ENCODE data around the gene NT5DC1.
A peak's percentile ranks its signal among the peaks of the same experiment; 100 is the strongest.

The NT5DC1 gene

DNA sequence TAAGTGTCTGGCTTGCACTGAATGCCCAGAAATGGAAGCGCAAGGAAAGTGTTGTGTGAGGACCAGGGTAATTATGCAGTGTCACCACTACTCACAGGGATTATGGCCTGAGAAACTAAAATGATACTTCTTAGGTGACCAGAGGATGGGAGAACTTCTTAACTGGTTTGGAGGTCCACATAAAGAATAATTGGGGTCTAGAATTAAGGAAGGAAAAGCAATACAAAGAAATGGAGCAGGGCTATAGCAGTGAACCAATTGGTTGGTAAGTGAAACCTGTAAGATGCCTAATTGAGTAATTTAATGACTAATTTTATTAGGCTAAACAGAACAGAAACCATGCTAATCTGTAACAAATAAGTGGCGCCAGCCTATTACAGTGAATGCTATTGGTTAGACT is 147.9 kb downstream of the NT5DC1 start:
- DNase-seq = no peak

DNA sequence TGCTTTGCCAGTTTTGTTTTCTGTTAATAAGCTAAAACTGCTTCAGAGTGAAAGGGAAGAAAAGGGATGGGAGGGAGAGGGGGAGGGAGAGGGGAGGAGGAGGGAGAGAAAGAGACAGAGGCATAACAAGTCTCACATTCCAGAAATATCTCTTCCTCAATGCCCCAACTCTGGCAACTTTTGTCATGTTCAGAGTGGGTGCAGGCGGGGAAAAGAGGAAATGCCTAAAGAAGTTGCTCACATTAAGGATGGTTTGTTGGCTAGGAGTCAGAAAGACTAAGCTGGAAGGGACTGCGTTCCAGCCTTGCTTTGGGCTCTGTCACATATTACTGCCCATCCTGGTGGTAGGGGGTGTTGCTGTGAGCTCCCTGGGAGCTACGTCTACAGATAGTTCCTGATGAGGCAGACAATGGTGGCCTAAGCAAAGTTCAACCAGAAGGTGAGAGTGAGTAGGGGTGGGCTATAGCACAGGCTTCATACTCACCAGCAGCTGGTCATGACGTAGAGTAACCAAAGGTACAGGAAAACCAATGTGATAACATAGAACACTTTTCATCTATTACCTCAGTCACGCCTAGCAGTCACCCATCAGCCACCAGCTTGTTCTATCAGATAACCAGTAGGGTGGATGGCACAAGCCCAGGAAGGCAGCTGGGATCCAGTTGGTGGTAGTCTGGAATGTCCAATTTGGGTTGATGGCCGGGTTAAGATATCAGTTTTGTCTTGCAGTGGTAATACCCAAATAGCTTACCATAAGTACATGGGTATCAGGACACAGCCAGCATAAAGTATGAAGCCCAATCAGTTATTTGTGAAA is 151.1 kb downstream of the NT5DC1 start:
- DNase-seq = no peak

DNA sequence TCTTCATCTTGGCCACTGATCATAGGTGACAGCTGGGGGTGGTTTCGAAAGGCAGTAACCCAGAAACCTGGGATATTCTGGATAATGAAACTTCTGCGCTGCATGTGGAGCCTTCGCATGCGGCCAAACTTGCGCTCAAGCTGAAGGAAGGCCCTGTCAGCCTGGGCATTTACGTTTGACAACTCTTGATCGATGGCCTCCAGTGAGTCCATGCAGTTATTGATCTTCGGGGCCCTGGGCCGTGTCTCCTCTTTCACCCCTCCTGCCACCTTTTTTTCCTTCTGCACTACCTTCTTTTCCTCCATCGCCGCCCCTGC is 152.5 kb downstream of the NT5DC1 start:
- DNase-seq = no peak

- DNase-seq = peak; percentile 95
Measured at GRCh38 chr6:116253505-116254296, 153.0 kb downstream of the NT5DC1 start, which contains the start of gene TSPYL4. TSS of gene TSPYL4 (minus strand) at chr6:116254075. CDS start at chr6:116254008, 67 bp downstream.

DNA sequence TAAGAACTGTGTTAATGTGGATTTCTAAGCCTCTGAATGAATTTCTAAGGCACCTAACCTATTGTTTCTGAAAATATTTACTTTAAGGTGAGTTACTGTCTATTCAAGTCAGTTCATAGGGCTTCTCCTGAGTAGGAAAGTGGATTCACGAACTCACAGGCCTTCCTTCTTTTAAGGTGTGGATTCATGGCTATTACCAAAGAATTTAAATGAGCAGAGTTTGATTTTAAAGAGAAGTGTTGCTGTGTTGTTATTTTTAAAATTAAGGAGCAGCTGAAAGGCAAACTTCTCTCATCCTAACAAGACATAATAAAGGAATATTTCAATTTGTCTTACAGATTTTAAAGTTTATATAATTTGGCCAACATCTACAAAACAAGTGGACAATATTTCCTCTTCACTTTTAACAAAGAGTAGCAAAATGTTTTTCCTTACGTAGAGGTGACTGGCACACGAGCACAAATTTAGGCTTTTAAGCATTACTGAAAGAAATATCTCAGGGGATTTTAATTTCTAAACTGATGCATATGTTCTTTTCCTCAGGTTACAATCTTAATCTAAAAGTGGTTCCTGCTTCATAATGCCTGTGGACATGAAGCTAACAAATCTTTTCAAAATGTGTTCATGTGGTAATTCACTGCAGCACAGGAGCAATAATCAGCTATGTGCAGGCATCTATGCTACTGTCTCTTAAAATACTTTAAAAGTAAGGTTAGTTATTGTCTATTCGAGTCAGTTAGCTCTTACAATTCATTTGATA is 153.8 kb downstream of the NT5DC1 start:
- no peak for DNase-seq

DNA sequence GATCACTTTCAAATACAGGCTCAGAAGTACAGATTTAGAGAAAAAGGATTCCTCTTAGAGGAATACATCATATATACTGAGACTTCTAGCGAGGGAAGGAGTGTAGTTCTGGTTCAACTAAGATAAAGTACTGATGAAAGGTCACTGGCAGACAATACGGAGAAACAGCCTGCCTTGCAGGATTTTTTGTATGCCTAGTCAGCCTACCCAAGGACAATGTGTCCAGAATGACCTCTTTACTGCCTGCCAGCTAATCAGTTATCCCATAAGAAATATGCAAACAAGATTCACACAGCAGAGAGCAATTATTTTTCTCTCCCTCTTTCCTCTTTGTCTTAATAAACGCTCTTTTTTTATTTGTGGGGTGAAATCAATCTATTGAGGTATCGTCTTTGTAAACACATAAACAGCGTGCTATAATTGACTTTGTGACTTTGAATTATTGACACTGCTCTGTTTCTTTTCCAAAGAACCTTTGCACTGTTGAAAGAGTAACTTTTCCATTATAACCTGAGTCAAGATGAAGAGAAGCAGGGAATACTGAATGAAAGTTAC is 154.7 kb downstream of the NT5DC1 start:
- no peak for DNase-seq

GRCh38 chr6:116256694-116257093 is 156.0 kb downstream of the NT5DC1 start:
- no peak for DNase-seq

GRCh38 chr6:116258520-116258919 is 157.9 kb downstream of the NT5DC1 start:
- no peak for DNase-seq

GRCh38 chr6:116263353-116263752 is 162.7 kb downstream of the NT5DC1 start:
- DNase-seq = no peak

GRCh38 chr6:116265041-116265829 is 164.6 kb downstream of the NT5DC1 start:
- no peak for DNase-seq

- no peak for DNase-seq
Measured at GRCh38 chr6:116266803-116267202, 166.2 kb downstream of the NT5DC1 start.

GRCh38 chr6:116267836-116268588 is 167.4 kb downstream of the NT5DC1 start:
- DNase-seq = no peak

- peak; percentile 68 for DNase-seq
Measured at GRCh38 chr6:116268589-116269293, 168.1 kb downstream of the NT5DC1 start.

DNA sequence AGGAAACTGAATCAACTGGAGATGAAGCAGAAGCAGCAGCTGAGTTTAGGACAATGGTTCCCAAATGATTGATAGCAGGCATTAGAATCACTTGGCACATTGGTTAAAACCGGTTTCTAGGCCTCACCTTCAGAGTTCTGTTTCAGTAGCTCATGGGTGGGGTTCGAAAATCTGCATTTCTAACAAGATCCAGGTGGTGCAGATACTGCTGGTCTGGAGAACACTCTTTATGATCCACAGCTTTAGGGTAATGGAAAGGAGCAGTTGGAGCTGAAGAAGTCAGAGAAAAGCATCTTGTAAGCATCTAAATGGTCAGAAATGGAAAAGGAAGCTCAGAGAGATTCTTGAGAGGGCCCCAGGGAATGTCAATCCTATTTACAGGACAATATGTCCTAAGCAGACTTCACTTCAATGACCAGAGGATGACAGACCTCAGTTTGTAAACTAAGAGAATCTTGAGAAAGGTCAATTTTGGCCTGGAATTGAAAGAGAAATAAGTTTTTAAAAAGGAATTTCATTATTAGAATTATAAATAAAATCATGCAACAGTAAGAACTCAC is 170.6 kb downstream of the NT5DC1 start:
- no peak for DNase-seq

DNA sequence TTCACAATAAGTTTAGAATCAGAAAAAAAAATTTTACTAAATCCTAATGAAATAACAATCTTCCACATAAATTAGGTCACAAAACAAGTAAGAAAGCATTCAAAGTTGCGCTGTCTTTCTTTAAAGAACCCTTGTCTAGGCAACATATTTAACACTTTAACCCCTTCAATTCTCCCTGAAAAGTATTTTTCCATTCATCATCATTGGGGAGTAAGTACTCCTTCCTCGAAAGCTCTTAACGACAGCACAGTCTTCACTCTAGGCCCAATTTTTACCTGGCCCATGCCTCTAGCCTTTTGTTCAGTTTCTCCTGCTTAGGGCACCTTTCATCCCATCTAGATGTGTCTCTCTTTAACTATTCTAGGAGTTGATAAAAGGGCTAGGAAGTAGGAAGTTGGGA is 176.5 kb downstream of the NT5DC1 start:
- DNase-seq = no peak

- no peak for DNase-seq
Measured at GRCh38 chr6:116278481-116278829, 177.8 kb downstream of the NT5DC1 start.

DNA sequence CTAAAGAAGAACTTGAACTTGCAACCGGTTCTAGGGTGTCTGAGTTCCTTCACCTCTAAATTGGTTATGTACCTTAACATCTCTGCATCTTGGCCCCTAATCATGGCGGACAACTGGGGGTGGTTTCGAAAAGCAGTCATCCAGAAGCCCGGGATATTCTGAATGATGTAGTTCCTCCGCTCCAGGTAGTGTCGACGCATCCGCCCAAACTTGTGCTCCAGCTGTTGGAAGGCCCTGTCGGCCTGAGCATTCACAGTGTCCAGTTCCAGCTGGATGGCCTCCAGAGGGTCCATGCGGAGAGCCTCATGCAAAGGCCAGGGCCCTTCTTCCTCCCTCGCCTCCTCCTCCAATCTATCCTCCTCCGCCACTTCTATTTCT is 178.2 kb downstream of the NT5DC1 start:
- no peak for DNase-seq

DNA sequence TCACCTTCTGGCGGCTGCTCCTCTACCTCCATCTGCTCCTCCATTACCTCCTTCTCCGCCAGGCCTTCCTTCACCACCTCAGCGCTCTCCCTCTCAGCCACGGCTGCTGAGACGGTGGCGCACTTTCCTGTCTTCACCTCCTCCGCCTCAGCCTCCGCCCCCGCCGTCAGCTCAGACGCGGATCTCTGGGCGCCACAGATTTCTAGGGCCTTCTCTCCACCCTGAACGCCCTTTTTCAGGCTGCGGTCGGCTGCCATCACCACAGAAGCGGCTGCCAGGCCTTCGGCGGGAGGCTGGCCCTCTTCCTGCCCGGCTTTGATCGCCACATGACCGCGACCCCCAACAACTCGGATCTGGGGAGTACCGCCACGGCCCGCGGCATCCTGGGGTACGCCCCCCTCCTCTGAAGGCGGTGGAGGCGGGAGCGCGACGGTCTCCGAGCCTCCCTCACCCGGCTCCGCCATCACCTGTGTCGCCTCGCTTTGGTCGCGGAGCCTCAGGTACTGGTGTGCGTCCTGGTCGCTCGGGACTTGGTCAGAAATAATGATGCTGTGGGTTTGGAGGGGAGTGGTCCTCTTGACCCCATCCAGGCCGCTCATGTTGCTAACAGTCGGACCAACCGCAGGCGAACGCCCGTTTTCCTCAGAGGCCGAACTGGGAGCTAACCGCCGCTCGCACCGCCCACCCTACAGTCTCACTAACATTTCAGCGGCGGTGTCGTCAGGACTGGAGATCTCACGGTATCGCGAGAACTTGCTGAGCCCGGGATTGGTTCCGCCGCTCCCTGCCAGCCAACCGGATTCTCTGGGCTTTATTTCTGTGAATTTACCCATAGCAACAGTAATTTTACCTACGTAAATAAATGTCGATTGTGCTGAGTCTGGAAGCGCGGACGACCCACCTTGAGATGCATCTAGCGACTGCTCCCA is 178.8 kb downstream of the NT5DC1 start, which contains the start of gene TSPYL1:
Gene TSPYL1 (minus strand): TSS at position 699 of the 929 bp plus-strand sequence. CDS start 100 bp downstream, at position 599.
- DNase-seq = peak; percentile 97
